GM12892 (cell line): ENCODE data around the gene CIB1.

Source experiments
- POLR2A ChIP-seq: IDR thresholded peaks from 2 replicates; pipeline ENCODE4 v1.6.1; 2011; ENCODE audit warnings: low read depth, low read length, control low read depth
- POLR2AphosphoS5 ChIP-seq: IDR thresholded peaks from 2 replicates; pipeline ENCODE4 v1.6.1; 2011; ENCODE audit warnings: low read depth, low read length, control low read depth
- TAF1 ChIP-seq: IDR thresholded peaks from 2 replicates; pipeline ENCODE4 v1.6.1; 2011; ENCODE audit warnings: low read depth, mild to moderate bottlenecking, control low read depth, low read length, borderline replicate concordance

GRCh38 chr15:90227816-90228772, 5.6 kb downstream of the CIB1 start:
- TF ChIP-seq POLR2AphosphoS5 (no peak), POLR2A (no peak), TAF1 (no peak)
